GM19455 (cell line): Measurements from ENCODE around the gene GP1BB.
"Not testable (repeated sequence)": the region's sequence is repeated elsewhere in the genome, so short reads cannot be mapped to it uniquely, and the experiment has no call there.

Experiments
- ATAC-seq: cut with Tn5 transposase; IDR thresholded peaks from one replicate; pipeline ENCODE4 v1.9.1; 2021; ENCODE audit not compliant: unreplicated experiment

The GP1BB gene

GRCh38 chr22:19724927-19725661 is 1.8 kb downstream of the GP1BB start:
- no peak for ATAC-seq

GRCh38 chr22:19726064-19726788 is 2.9 kb downstream of the GP1BB start:
- not testable (repeated sequence) for ATAC-seq

GRCh38 chr22:19727310-19728150 is 4.2 kb downstream of the GP1BB start:
- no peak for ATAC-seq

GRCh38 chr22:19728271-19728670 is 4.9 kb downstream of the GP1BB start:
- no peak for ATAC-seq

- no peak for ATAC-seq
Measured at GRCh38 chr22:19728836-19729235, 5.5 kb downstream of the GP1BB start.

- no peak for ATAC-seq
Measured at GRCh38 chr22:19729507-19729906, 6.2 kb downstream of the GP1BB start.

GRCh38 chr22:19730198-19730597 is 6.9 kb downstream of the GP1BB start:
- no peak for ATAC-seq

- ATAC-seq = no peak
Measured at GRCh38 chr22:19730655-19731360, 7.5 kb downstream of the GP1BB start.

GRCh38 chr22:19731361-19732135 is 8.2 kb downstream of the GP1BB start:
- no peak for ATAC-seq

- ATAC-seq = no peak
Measured at GRCh38 chr22:19732403-19733113, 9.2 kb downstream of the GP1BB start.

- ATAC-seq = no peak
Measured at GRCh38 chr22:19733755-19734154, 10.4 kb downstream of the GP1BB start.

- no peak for ATAC-seq
Measured at GRCh38 chr22:19734163-19734562, 10.8 kb downstream of the GP1BB start.

GRCh38 chr22:19734837-19735382 is 11.6 kb downstream of the GP1BB start:
- no peak for ATAC-seq

- ATAC-seq = no peak
Measured at GRCh38 chr22:19735665-19736510, 12.5 kb downstream of the GP1BB start.

GRCh38 chr22:19737846-19738663 is 14.7 kb downstream of the GP1BB start:
- no peak for ATAC-seq

GRCh38 chr22:19738664-19739447 is 15.5 kb downstream of the GP1BB start:
- no peak for ATAC-seq

- no peak for ATAC-seq
Measured at GRCh38 chr22:19739448-19739895, 16.1 kb downstream of the GP1BB start.
